Muscle of leg (tissue), 11 donors: ENCODE data around the gene TTLL8. TPM values are rescaled to one million over a fixed set of nuclear protein-coding genes. Genes with fewer than 3 reads are reported as not detected.

Experiments used
- DNase-seq: peaks from one replicate; pipeline ENCODE4 v3.0.0; 2013
- H3K27ac ChIP-seq: one replicate; pipeline ENCODE4 v1.5.1; 2013; ENCODE audit warnings: mild to moderate bottlenecking, low read length, control low read depth
- H3K27me3 ChIP-seq: one replicate; pipeline ENCODE4 v1.6.1; 2013; ENCODE audit warnings: low read length; ENCODE audit not compliant: control insufficient read depth, insufficient read depth
- H3K36me3 ChIP-seq: one replicate; pipeline ENCODE4 v1.6.1; 2013; ENCODE audit warnings: low read length; ENCODE audit not compliant: control insufficient read depth, insufficient read depth
- H3K4me1 ChIP-seq: one replicate; pipeline ENCODE4 v1.6.1; 2013; ENCODE audit warnings: low read length; ENCODE audit not compliant: control insufficient read depth, insufficient read depth
- H3K4me3 ChIP-seq: one replicate; pipeline ENCODE4 v1.5.1; 2013; ENCODE audit warnings: low read length, control low read depth
- H3K9me3 ChIP-seq: replicated peaks from 2 replicates; pipeline ENCODE4 v1.6.1; 2013; ENCODE audit warnings: low read depth, low read length; ENCODE audit not compliant: control insufficient read depth
- WGBS: methylation state at CpG from one replicate; pipeline ENCODE4 v1.1.5; 2013; ENCODE audit warnings: missing lambda C conversion rate; ENCODE audit not compliant: insufficient coverage; 5-methylcytosine and 5-hydroxymethylcytosine counted together
- polyA plus RNA-seq, 8 donors: library from polyadenylated mRNA; unstranded; fragments of 120-200 nt; gene quantifications; one replicate each; pipeline versions ENCODE4 v1.2.1 to v1.2.3, GENCODE V29; 2013; ENCODE audit warnings: inconsistent platforms in 1 of 8, low replicate concordance in 1 of 8; ENCODE audit not compliant: insufficient read length in 8 of 8, insufficient read depth in 1 of 8
- total RNA-seq: library from RNA; stranded (reverse); fragments of 120-200 nt; gene quantifications from one replicate; pipeline ENCODE4 v1.2.4, GENCODE V29; 2013

TTLL8 gene
- total and polyA plus RNA-seq, 9 donors: not detected

GRCh38 chr22:50000587-50001387, 57.3 kb downstream of the TTLL8 start:
- no peak overlapping the region for H3K27ac ChIP-seq
- H3K4me3 ChIP-seq: no peak overlapping the region
- DNase-seq: no peak
- H3K36me3 ChIP-seq: no peaks in the 10 kb centered on the region
- 81% methylated on average over 20 of the region's 32 CpGs for WGBS
- no peaks in the 10 kb centered on the region for H3K4me1 ChIP-seq
- peaks cover 21% of the 10 kb centered on the region for H3K27me3 ChIP-seq
- H3K9me3 ChIP-seq: no peaks in the 10 kb centered on the region

GRCh38 chr22:49999946-50000586, 58.0 kb downstream of the TTLL8 start:
- Histone ChIP-seq H3K4me3 (no peak overlapping the region), H3K27ac (no peak overlapping the region), H3K9me3 (no peaks in the 10 kb centered on the region), H3K27me3 (peaks cover 21% of the 10 kb centered on the region), H3K36me3 (no peaks in the 10 kb centered on the region), H3K4me1 (no peaks in the 10 kb centered on the region)
- WGBS: 24% methylated on average over 40 of the region's 41 CpGs
- no peak for DNase-seq

- no peaks in the 10 kb centered on the region for H3K4me1 ChIP-seq
- no peaks in the 10 kb centered on the region for H3K36me3 ChIP-seq
- H3K27ac ChIP-seq: no peak overlapping the region
- H3K9me3 ChIP-seq: no peaks in the 10 kb centered on the region
- DNase-seq: no peak
- peaks cover 20% of the 10 kb centered on the region for H3K27me3 ChIP-seq
- 8% methylated on average over 44 of the region's 70 CpGs for WGBS
- H3K4me3 ChIP-seq: no peak overlapping the region
Measured at GRCh38 chr22:49999063-49999945, 58.8 kb downstream of the TTLL8 start.

GRCh38 chr22:49998718-49999062, 59.4 kb downstream of the TTLL8 start:
- WGBS: 86% methylated on average over 14 of the region's 14 CpGs
- no peak overlapping the region for H3K27ac ChIP-seq
- H3K4me3 ChIP-seq: no peak overlapping the region
- no peak for DNase-seq
- no peaks in the 10 kb centered on the region for H3K9me3 ChIP-seq
- H3K36me3 ChIP-seq: no peaks in the 10 kb centered on the region
- H3K4me1 ChIP-seq: no peaks in the 10 kb centered on the region
- H3K27me3 ChIP-seq: peaks cover 16% of the 10 kb centered on the region

GRCh38 chr22:49997932-49998717, 60.0 kb downstream of the TTLL8 start:
- Histone ChIP-seq H3K27ac (no peak overlapping the region), H3K9me3 (no peaks in the 10 kb centered on the region), H3K4me3 (no peak overlapping the region), H3K4me1 (peaks cover 1% of the 10 kb centered on the region), H3K27me3 (peaks cover 18% of the 10 kb centered on the region), H3K36me3 (no peaks in the 10 kb centered on the region)
- 80% methylated on average over 20 of the region's 21 CpGs for WGBS
- DNase-seq: no peak

GRCh38 chr22:49997251-49997599, 60.9 kb downstream of the TTLL8 start:
- Histone ChIP-seq H3K4me3 (no peak overlapping the region), H3K27ac (no peak overlapping the region), H3K4me1 (peaks cover 2% of the 10 kb centered on the region), H3K27me3 (peaks cover 18% of the 10 kb centered on the region), H3K36me3 (no peaks in the 10 kb centered on the region), H3K9me3 (no peaks in the 10 kb centered on the region)
- DNase-seq: no peak
- WGBS: 100% methylated on average over 1 of the region's 12 CpGs

GRCh38 chr22:49996518-49997250, 61.4 kb downstream of the TTLL8 start:
- no peak for DNase-seq
- Histone ChIP-seq H3K36me3 (no peaks in the 10 kb centered on the region), H3K27ac (no peak overlapping the region), H3K27me3 (peaks cover 18% of the 10 kb centered on the region), H3K4me3 (no peak overlapping the region), H3K4me1 (peaks cover 2% of the 10 kb centered on the region), H3K9me3 (no peaks in the 10 kb centered on the region)
- 74% methylated on average over 14 of the region's 19 CpGs for WGBS

GRCh38 chr22:49996119-49996517, 62.0 kb downstream of the TTLL8 start:
- Histone ChIP-seq H3K9me3 (peaks cover 4% of the 10 kb centered on the region), H3K27me3 (peaks cover 18% of the 10 kb centered on the region), H3K4me1 (peaks cover 2% of the 10 kb centered on the region), H3K36me3 (no peaks in the 10 kb centered on the region), H3K27ac (no peak overlapping the region), H3K4me3 (no peak overlapping the region)
- DNase-seq: no peak
- 81% methylated on average over 3 of the region's 4 CpGs for WGBS

- Histone ChIP-seq H3K27ac (no peak overlapping the region), H3K27me3 (peaks cover 15% of the 10 kb centered on the region), H3K36me3 (no peaks in the 10 kb centered on the region), H3K9me3 (peaks cover 7% of the 10 kb centered on the region), H3K4me3 (no peak overlapping the region), H3K4me1 (peaks cover 2% of the 10 kb centered on the region)
- WGBS: 83% methylated on average over 5 of the region's 10 CpGs
- no peak for DNase-seq
Measured at GRCh38 chr22:49995361-49996118, 62.6 kb downstream of the TTLL8 start.
